NCI-H1930 (cell line): ENCODE data around the gene HTR3C.
A peak's percentile ranks its signal among the peaks of the same experiment; 100 is the strongest.
"Not testable (repeated sequence)": the region's sequence is repeated elsewhere in the genome, so short reads cannot be mapped to it uniquely, and the experiment has no call there.

Source experiments
- DNase-seq, 2 experiments: peaks; one replicate each; lab custom pipeline; 2025; lab: John Stamatoyannopoulos, UW

The HTR3C gene

DNA sequence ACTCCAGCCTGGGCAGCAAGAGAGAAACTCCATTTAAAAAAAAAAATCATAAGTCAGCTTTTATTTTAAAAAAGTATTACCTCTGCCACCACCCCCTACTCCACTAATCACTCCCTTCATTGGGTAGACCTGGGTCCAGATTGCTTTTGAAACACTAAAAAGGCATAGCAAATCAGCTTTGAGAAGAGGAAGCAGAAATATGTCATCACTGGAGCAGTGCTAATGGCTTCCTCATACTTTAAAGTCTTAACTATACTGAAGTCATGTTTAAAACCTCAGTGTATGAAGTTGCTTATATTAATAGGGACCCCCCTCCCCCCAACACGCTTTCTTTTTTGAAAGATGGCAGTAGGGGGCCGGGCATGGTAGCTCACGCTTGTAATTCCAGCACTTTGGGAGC lies 22.3 kb upstream of the HTR3C start:
- no peak for DNase-seq

- no peak for DNase-seq
Measured at GRCh38 chr3:184031187-184031792, 21.6 kb upstream of the HTR3C start, which contains the start of gene HTR3D. HTR3D (plus strand) TSS chr3:184031742; CDS start chr3:184031742, 0 bp downstream.

DNA sequence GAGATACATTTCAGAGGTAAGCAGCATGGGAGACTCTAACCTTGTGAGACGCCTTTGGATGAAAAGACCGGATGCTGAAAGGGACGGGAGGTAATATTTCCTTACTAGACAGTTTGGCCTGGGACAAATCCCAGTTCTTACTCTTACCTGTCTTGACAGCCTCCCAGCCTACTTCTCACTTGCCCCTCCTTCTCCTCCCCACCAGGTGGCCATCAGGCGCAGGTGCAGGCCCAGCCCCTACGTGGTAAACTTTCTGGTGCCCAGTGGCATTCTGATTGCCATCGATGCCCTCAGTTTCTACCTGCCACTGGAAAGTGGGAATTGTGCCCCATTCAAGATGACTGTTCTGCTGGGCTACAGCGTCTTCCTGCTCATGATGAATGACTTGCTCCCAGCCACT lies 15.0 kb upstream of the HTR3C start:
- DNase-seq: no peak

DNA sequence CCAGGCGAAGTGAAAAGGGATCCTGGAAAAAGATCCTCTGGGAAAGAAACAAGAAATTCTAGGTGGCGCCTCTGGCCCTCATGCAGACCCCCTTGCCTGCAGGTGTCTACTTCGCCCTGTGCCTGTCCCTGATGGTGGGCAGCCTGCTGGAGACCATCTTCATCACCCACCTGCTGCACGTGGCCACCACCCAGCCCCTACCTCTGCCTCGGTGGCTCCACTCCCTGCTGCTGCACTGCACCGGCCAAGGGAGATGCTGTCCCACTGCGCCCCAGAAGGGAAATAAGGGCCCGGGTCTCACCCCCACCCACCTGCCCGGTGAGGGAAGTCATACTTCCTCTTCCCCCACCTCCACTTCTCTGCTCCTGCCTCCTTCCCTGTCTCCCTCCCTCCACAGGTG lies 14.5 kb upstream of the HTR3C start:
- not testable (repeated sequence) for DNase-seq

GRCh38 chr3:184039414-184039813 lies 13.4 kb upstream of the HTR3C start:
- no peak for DNase-seq

DNA sequence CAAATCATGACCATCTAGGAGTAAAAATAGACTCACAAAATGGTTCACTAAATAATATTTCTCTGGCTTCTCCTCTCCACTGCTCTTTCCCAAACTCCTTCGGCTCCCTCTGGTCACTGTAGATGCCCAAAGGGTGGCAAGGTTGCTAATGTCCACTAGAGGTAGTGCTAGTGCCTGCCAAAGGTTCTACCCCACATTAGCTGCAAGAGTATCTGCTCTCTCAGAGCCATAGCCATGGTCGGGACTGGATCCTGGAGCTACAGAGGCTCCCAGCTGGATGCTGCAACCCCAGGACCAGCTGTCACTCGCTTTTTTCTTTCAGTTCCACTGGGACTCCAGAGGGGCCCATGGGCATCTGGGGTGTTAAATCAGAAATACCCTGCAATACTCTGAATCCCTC lies 12.8 kb upstream of the HTR3C start:
- DNase-seq: no peak

- peak in 1 of 2 experiments; percentile 14 for DNase-seq
Measured at GRCh38 chr3:184042617-184043016, 10.2 kb upstream of the HTR3C start.

- DNase-seq: no peak
Measured at GRCh38 chr3:184045995-184046394, 6.9 kb upstream of the HTR3C start.

GRCh38 chr3:184050217-184050847 lies 2.5 kb upstream of the HTR3C start:
- no peak for DNase-seq

DNA sequence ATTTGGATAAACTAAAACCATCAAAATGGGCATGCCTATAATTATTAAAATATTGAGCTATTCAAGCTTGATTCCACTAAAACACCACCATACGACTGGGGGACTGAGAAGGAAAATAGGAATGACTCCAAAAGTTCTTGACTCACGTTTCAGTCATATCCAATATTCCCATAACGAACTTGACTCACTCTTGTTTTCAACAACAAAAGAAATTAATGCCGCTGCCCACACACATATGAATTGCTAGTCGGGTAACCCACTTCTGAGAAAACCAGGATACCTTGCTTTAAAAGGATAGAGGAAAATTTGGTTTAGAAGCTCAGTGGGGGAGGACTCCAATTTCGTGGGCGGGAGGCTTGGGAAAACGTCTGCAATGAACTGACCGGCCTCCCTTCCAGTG lies 5.2 kb downstream of the HTR3C start:
- no peak for DNase-seq

DNA sequence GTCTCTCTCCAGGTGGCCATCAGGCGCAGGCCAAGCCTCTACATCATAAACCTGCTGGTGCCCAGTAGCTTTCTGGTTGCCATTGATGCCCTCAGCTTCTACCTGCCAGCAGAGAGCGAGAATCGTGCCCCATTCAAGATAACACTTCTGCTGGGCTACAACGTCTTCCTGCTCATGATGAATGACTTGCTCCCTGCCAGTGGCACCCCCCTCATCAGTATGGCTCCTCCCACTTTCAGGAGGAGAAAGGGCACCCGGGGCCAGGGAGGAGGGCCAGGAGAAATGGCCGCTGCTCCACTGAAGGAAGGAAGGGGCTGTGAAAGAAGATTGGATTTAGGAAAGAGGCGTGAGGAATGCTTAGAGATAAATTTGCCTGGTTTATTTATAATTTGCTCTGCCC lies 6.6 kb downstream of the HTR3C start:
- DNase-seq: no peak

- no peak for DNase-seq
Measured at GRCh38 chr3:184062637-184063036, 9.8 kb downstream of the HTR3C start.

GRCh38 chr3:184066211-184066610 lies 13.4 kb downstream of the HTR3C start:
- no peak for DNase-seq

DNA sequence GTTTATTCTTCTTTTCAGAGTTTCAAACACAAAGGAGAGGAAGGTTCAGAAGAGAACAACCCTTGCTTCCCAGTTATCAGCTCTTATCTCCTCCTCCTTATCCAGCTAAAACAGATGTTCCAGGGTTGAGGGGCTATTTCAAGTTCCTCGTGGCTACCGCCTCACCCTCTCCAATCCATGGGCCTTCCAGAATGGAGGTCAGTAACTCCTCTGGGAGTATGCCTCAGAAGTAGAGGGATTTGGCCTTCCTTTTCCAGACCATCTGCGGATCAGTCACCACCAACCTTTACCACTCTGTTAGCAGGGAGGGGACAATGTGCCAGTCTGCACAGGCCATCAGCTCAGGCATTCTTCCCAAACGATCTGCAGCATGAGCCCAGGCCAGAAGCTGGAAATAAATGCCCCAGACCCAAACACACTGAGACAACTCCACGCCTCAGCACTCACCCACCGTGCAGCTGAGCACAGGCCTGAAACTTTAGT lies 14.8 kb downstream of the HTR3C start:
- DNase-seq: no peak

DNA sequence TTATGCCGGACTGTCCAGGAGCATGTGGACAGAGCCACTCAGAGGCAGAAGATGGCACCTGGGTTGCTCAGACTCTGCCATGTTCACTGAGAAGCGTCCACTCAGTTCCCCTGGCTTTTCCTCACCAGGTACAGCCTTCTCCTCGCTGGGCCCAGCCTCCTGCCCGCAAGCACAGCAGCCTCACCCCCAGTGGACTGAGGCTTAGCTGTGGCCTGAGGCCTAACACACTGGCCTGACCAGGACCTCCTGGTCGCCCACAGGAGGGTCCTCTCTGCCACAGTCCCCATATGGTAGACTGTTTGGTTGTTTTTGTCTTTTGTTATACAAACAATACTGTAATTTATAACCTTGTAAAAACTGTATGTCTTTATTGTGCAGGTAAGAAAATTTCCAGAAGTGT lies 15.5 kb downstream of the HTR3C start:
- no peak for DNase-seq

DNA sequence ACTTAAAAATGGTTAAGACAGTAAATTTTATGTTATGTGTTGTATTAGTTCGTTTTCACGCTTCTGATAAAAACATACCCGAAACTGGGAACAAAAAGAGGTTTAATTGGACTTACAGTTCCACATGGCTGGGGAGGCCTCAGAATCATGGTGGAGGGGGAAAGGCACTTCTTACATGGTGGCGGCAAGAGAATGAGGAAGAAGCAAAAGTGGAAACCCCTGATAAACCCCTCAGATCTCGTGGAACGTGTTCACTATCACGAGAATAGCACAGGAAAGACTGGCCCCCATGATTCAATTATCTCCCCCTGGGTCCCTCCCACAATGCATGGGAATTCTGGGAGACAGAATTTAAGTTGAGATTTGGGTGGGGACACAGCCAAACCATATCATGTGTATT lies 18.3 kb downstream of the HTR3C start:
- DNase-seq: not testable (repeated sequence)

DNA sequence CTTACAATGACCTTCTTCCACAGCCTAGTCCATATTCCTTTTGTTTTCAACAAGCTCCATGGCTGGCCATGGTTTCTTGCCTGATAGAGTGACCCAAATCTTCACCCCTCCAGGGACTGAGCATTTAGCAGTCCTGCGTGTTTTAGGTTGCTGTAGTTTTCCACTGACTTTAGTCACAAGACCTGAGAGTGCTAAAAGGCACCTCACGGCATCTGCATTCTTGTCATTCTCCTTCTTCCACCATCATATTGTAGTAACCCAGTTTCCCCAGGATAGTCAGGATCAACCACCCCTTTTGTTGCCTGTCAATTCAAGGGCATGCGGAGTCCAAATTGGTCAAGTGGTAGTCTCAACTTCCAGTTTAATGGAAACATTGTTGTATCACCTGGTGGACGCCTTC lies 20.8 kb downstream of the HTR3C start:
- no peak for DNase-seq

GRCh38 chr3:184075901-184076300 lies 23.1 kb downstream of the HTR3C start:
- DNase-seq: no peak

DNA sequence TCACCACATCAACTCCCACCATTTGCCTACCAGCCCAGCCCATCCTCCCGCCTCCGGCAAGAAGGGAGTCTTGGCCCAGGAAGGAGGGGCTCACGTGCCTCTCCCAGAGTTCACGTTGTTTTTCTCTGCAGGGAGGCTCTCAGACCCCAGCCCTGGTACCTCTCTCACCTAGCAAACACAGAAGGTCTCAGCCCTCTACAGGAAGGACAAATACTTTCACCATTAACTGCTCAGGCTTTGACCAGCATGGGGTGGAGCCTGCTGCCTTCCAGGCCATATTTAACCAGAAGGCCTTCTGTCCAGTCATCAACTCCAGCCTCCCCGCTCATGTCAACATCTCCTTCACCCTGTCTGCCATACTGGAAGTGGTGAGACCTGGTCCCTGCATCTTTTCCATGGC lies 25.0 kb downstream of the HTR3C start:
- no peak for DNase-seq

- no peak for DNase-seq
Measured at GRCh38 chr3:184078851-184079250, 26.0 kb downstream of the HTR3C start.

DNA sequence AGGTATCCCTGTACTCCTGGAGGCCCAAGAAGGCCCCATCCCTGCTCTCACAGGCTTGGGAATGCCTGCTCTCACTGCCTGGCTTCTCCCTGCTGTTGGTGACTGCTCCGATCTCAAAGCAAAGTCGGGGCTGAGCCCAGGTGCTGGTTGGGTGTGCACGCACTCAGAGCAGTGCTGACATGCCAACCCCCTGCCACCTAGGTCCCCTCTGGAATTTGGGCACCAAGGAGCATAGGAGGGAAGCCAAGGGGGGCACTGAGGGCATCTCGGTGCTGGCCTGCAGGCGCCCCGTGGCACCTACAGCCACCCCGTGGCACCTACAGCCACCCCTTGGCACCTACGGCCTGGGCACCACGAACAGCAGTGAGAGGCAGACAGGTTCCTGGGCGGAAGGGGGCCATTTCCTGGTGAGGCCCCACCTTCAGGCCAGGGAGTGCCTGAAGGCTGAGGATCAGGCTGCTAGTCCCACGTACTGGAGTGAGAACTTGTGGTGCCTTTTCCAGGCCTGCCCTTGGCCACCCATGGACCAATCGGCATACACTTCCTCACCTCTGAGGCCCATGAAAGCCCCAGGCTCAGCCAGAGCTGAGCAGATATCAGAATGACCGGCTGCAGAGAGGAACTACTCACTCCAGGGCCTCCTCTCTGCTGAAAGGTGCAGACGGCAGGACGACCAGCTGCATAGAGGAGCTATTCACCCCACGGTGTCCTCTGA lies 28.4 kb downstream of the HTR3C start:
- no peak for DNase-seq

DNA sequence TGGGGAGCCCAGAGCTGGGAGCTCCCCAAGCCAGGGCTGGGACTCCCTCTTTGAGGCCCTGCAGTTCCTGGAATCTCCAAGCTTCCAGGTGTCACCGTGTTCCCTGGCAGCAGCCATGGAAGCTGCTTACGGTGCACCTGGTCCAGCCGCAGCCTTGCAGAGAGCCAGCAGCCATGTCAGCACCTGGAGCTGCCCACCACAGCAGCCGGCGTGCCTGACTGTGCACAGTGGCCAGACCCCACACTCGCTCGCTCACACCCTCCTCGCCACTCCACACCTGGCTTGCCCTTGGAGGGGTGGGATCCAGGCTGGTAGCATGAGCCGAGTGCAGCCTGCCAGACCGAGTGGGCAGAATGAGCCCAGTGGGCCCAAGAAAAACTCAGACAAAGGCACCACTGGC lies 29.2 kb downstream of the HTR3C start:
- no peak for DNase-seq

GRCh38 chr3:184082465-184082864 lies 29.6 kb downstream of the HTR3C start:
- no peak for DNase-seq
